SK-N-DZ (cell line): ENCODE results near the gene AMTN. TPM values are rescaled to one million over a fixed set of nuclear protein-coding genes. Genes with fewer than 3 reads are reported as not detected.
"Not testable (repeated sequence)": the region's sequence is repeated elsewhere in the genome, so short reads cannot be mapped to it uniquely, and the experiment has no call there.

Source experiments
- DNase-seq: peaks from one replicate; pipeline ENCODE4 v3.0.0-alpha.2; 2015; ENCODE audit warnings: low spot score
- polyA plus RNA-seq, 2 experiments: library from polyadenylated mRNA; depleted of rRNA; stranded (reverse); fragments of >200 nt; gene quantifications; 2 replicates each; pipeline ENCODE4 v1.2.3, GENCODE V29; 2014

The AMTN gene, protein sequence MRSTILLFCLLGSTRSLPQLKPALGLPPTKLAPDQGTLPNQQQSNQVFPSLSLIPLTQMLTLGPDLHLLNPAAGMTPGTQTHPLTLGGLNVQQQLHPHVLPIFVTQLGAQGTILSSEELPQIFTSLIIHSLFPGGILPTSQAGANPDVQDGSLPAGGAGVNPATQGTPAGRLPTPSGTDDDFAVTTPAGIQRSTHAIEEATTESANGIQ
- not detected in 2 replicates for polyA plus RNA-seq (2014; cell fraction: cytosol; rRNA removed)
- not detected in 2 replicates for polyA plus RNA-seq (2014; cell fraction: nucleus; rRNA removed)

GRCh38 chr4:70518269-70518668 is at the start of gene AMTN:
Gene AMTN, plus strand, starts transcription at chr4:70518569. Its CDS starts 209 bp downstream, at chr4:70518778.
- no peak for DNase-seq

GRCh38 chr4:70471897-70472296 is 46.5 kb upstream of the AMTN start, which contains the start of gene MUC7:
Gene MUC7, plus strand, starts transcription at chr4:70472197. Its CDS starts 1,825 bp downstream, at chr4:70474022.
- DNase-seq, result no peak

DNA sequence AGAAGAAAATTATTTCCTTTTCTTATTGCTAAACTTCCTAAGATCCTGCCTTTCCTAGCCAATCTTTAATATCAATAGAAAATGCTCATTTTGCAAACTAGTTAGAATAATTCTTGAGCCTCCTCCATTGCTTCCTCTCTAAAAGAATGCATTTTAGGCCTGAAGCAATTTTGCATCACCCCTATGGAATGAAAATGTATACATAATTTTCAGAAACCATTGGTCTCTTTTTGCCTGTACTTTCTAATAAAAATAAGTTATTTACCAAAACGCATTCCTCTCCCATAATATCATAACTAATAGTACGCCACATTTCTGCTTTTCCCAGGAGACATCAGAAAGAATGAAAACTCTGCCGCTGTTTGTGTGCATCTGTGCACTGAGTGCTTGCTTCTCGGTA is 44.7 kb upstream of the AMTN start:
- no peak for DNase-seq

GRCh38 chr4:70488748-70489147 is 29.6 kb upstream of the AMTN start:
- no peak for DNase-seq

DNA sequence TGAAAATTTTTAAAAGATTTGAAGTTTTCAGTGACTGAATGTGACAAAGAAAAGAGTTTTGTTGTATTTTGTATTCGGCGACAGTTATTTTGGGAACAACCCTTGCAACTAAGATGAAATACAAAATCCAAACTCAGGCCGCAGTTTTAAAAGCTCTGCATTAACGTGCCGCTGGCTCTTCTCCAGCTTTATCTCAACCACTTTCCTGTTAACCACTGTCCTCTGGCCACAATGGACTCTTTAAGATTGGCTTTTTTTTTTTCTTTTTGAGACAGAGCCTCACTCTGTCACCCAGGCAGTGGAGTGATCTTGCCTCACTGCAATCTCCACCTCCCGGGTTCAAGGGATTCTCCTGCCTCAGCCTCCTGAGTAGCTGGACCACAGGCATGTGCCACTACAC is 22.1 kb upstream of the AMTN start:
- no peak for DNase-seq

GRCh38 chr4:70501838-70502237 is 16.5 kb upstream of the AMTN start:
- DNase-seq, result not testable (repeated sequence)

- no peak for DNase-seq
Observed at GRCh38 chr4:70504733-70505132, 13.6 kb upstream of the AMTN start.

- DNase-seq, result peak; percentile 31
Observed at GRCh38 chr4:70505151-70505748, 13.1 kb upstream of the AMTN start.

- no peak for DNase-seq
Observed at GRCh38 chr4:70508801-70509200, 9.6 kb upstream of the AMTN start.

DNA sequence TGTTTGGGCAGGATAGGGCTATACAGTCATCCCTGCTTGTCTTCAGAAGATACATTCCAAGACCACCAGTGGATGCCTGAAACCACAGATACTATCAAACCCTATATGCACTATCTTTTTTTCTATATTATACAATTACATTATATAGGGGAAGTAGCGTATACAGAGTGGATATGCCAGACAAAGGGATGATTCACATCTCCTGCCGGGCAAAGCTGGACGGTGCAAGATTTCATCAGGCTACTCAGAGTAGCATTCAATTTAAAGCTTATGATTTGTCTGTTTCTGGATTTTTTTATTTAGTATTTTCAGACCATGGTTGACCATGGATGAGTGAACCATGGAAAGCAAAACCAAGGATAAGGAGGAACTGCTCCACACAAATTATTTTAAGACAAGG is 7.0 kb upstream of the AMTN start:
- no peak for DNase-seq

DNA sequence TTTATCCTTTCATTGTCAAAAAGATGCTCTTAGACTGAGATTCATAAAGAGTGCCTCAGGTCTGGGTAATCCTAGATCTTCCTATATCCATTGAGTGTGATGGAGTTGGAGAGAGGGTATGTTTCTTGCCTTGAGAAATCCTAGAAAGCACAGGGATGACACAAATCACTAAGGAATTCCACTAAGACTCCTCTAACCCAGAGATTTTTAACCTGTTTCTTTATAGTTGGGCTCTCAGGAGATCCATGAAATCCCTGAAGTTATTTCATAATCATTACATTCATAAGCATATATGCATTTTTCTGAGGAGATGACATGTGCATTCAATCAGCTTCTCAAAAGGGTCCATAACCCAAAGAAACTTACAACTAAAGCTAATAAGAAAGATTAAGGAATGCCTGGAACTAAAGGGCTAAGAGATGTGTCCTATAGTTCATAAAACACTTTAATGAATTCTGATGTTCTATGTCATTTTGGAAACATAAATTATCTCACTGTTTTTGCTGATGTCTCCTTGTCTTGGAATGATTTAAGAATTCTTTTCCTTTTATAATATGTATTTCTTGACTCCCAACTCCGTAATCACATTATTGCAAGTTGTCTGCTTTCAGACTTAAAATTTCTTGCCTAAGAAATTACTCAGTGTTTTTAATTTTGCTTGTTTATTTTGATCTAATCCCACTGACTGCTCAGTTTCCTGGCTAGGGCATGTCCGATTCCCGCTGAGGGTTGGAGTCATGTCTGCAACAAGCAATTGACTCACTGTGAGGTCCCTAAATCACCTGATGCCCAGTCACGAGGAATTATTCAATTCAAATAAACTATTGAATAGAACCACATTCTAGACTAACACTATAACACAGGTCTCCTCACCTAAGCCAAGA is 2.8 kb upstream of the AMTN start:
- no peak for DNase-seq

DNA sequence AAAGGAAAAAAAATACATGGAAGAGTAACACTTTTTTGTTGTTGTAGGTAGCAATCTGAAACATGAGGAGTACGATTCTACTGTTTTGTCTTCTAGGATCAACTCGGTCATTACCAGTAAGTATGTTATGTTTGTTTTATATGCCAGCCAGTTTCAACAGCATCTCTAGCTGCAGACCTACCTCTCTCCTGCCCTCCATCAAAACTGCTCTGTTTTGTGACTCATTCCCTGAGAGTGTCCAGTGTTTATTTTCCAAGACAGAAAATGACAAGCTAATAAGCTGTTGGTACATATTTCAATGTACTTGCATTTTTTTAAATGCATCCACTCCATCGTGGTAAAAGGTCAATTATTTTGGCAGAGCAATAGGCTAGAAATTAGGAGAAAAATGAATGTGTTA is 347 bp downstream of the AMTN start:
- no peak for DNase-seq

DNA sequence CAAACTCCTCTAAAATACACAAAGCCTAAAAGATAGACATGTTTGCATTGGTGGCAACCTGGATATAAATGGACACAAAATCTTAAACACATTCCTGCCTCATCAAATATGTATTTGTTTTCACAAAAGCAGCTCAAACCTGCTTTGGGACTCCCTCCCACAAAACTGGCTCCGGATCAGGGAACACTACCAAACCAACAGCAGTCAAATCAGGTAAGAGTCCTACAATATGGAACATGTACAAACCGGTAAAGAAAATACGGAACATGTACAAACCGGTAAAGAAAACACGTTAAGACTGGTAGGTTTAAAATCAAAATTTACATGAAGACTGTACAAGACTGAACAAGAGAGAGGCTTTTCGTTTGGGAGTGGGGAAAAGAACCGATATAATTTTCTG is 4.3 kb downstream of the AMTN start:
- no peak for DNase-seq

DNA sequence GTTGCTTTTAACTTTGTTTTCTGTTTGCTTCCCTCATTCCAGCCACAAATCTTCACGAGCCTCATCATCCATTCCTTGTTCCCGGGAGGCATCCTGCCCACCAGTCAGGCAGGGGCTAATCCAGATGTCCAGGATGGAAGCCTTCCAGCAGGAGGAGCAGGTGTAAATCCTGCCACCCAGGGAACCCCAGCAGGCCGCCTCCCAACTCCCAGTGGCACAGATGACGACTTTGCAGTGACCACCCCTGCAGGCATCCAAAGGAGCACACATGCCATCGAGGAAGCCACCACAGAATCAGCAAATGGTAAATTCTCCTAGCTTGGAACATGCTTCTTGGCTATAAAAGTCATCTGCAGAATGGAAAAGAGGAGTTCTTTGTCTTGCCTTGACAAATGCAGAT is 12.6 kb downstream of the AMTN start:
- DNase-seq, result no peak

- DNase-seq, result no peak
Observed at GRCh38 chr4:70531981-70532380, 13.6 kb downstream of the AMTN start.

GRCh38 chr4:70533211-70533610 is 14.8 kb downstream of the AMTN start:
- DNase-seq, result no peak

- DNase-seq, result no peak
Observed at GRCh38 chr4:70533791-70534190, 15.4 kb downstream of the AMTN start.

DNA sequence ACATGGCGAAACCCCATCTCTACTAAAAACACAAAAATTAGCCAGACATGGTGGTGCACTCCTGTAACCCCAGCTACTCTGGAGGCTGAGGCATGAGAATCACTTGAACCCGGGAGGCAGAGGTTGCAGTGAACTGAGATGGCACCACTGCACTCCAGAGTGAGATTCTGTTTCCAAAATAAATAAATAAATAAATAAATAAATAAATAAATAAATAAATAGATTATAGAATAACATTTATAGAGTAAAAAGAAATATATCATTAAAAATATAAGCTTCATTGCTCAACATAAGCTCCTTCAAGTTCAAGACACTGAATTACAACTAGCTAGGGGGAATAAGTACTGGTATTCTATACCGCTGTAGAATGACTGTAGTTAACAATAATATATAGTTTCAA is 16.5 kb downstream of the AMTN start:
- DNase-seq, result not testable (repeated sequence)

DNA sequence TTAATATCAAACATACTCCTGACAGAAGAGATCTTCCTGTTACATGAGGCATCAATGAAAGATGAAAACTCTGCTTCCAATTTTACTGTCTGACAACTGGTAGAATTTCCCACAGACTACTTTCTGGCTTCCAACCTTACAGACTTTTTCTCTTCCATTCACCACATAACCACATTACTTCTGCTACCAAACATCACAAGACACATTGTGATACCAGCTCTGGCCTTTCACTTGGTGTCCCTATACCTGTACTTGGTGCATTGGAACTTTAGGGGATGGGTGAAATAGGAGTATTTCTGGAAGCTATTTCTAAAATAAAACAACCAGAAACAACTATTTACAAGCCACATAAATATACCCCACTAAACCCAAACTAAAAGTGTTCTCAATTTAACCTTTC is 20.5 kb downstream of the AMTN start:
- no peak for DNase-seq

DNA sequence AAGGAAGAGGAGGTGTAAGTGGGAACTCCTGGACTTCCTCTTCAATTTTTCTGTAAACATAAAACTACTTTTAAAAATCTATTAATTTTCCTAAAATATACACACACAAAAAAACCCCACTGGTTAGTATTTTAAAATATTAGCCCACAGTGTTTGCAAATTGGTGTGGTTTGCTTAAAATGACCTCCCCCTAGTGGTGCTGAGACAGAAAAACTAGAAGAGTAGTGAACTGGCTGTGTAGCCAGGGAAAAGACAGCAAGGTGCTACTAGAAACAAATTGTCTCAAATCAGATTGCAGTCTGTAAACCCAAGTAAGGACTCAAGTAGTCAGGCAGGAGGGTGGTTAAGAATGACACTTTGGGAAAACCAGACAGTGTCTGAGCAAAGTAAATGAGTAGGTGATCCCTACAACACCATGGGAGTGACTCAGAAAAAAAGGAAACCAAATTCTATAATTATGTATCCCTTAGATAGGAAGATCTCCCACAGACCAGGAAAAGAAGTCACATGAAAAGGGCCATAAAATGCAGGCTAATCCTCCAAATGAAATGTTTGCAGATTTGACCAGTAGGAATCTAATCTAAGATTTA is 26.0 kb downstream of the AMTN start:
- DNase-seq, result no peak

DNA sequence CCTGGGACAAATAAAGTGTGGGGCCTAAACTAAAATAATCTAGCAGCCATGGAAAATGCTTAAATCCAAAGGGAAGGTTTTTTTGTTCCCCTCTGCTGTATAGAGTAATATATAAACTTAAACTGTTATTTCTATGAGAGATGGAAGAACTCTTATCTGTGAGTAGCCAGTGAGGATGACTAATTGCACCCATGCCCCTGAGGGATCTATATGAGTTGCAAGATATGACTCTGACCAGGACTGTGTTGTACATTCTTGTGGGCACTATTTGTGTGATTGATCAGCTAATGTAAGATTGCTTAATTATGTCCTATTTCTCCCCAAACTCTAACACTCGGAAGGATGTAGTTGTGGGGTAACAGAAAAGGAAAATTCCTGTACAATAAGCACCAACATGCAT is 38.5 kb downstream of the AMTN start:
- no peak for DNase-seq

- DNase-seq, result peak; percentile 43
Observed at GRCh38 chr4:70559211-70559830, 41.0 kb downstream of the AMTN start.
